HG03108 (cell line): ENCODE results near the gene PICALM.
"Not testable (repeated sequence)": the region's sequence is repeated elsewhere in the genome, so short reads cannot be mapped to it uniquely, and the experiment has no call there.

Experiments used
- ATAC-seq: cut with Tn5 transposase; IDR thresholded peaks from one replicate; pipeline ENCODE4 v1.9.1; 2021; ENCODE audit warnings: moderate library complexity; ENCODE audit not compliant: unreplicated experiment

PICALM gene

DNA sequence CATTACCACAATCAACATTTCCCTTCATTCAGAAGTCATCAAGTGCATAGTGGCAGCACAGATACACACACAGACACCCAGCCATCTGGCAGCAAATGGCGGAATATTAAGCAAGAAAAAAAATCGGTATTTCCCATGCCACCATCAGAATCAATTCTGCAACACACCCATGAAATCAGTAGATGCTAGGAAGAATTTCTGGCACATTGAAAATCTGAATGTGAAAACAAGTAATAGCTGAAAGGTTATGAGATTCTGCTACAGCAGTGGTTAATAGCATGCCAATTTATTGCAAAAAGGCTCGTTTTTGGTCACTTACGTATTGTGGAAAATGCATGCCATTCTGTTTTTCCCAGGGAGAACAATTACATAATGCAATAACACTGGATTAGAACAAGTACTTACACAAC is 91.1 kb downstream of the PICALM start:
- ATAC-seq = no peak

DNA sequence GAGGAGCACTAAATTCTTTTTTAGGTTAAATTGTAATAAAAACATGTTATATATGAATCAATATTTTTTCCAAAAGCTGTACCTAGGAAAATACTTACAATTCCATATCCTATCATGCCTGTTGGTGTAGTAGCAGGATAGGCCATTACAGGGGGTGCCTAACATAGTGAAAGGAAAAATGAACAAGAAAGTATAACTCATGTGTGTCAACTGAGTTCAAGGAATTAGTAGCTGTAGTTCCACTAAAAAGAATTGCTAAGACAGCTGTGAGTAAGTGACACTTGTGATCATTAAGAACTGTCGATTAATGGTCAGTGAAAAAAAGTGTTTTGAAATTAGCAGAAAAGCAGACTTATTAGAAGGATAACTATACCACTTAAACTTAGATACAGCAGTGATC is 92.4 kb downstream of the PICALM start:
- ATAC-seq = no peak

- ATAC-seq = no peak
Observed at GRCh38 chr11:85974122-85974521, 94.8 kb downstream of the PICALM start.

DNA sequence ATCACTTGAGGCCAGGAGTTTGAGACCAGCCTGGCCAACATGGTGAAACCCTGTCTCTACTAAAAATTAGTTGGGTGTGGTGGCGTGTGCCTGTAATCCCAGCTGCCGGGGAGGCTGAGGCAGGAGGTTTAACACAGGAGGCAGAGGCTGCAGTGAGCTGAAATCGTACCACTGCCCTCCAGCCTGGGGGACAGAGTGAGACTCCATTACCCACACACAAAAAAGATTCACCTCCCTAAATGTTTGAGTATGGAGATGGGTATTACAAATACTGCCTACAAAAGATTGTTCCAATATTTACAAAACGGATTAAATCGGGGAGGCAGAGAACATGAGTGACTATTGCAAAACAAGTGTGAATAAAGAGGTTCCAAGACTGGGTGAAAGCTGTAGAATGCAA is 98.3 kb downstream of the PICALM start:
- no peak for ATAC-seq

DNA sequence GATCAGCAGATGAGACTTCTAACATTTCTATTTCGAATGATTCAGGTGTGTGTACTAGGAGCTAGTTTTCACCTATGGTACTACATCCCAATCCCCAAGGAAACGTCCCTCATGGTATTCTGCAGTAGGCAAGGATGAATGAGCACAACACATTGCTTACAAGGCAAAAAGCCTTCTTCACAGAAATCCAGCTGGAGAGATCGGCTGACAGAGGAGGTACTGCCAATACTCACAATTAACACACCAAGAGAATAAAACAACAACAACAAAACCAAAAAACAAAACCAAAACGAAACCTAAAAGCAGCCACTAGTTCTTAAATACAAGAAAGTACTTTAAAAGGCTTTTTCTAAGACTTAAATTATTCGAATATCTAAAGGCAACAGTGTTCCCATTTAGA is 101.4 kb downstream of the PICALM start:
- ATAC-seq = no peak

DNA sequence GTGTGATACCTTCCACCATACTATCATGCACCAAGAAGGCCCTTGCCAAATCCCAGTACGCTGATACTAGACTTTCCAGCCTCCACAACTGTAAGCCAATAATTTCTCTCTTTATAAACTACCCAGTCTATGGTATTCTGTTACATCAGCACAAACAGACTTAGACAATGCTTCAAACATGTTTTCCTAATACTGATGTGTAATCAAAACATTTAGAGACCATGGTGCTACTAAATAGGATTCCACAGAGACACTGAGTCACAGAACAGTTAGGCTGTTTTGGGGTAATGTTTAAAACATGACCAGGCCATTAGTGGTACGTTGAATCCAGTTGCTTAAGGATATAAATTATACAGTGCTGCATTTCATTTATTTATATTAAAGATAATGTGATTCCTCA is 103.7 kb downstream of the PICALM start:
- ATAC-seq = no peak

DNA sequence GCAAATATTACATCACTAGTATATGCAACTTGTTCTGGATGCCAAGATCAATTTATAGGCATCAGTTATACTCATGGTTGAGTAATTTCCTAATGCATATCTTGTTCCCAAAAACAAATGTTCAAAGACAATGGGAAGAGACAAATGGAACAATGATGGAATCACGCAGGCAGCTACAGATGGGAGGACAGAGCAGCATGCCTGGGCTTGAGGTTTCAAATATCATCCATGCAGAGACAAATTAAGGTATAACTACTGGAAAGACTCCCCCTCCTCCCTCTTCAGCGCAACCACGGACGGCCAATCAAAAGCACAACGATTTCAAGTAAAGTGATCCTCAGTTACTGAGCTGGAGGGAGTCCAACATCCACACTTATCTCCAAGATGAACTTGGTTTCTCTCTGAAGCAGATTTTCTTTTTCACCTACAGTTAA is 106.9 kb downstream of the PICALM start:
- no peak for ATAC-seq

GRCh38 chr11:85961130-85961529 is 107.8 kb downstream of the PICALM start:
- ATAC-seq = no peak

DNA sequence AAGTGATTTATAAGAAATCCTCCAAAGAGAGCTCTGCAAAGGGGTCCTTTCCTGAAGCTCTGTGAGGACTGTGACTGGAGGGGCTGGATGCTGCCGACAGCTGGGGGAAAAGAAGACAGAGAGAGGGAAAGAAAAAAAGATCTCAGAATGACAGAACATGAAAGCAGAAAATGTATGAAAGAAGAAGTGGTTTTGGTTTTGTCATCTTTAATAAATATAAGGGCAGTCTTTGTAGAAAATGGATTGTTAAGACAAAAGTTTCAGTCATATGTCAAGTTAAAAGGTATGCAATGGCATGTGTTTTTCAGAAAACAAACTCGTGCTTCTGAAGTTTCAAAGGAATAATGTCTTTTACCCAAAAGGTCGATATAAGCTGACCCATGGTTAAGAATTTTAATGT is 108.2 kb downstream of the PICALM start:
- no peak for ATAC-seq

DNA sequence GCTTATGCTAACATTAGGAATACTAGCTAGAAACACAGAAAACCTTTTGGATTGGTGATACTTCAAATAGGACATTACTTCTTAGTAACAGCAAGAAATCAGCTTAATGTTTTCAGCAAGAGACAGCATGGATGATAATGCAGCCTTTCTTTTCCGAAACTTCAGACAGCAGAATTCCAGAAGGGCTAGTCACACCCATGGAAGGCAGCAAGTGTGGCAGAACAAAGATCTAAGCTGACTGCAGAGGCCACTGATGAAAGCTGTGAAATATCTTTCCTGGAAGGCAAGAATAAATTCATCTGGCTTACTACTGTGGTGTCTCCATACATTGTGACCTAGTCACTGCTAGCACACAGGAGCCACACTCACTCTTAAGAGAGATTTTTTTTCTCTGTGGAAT is 113.4 kb downstream of the PICALM start:
- ATAC-seq = no peak

- no peak for ATAC-seq
Observed at GRCh38 chr11:85953491-85954143, 115.3 kb downstream of the PICALM start.

GRCh38 chr11:85952108-85952485 is 116.8 kb downstream of the PICALM start:
- not testable (repeated sequence) for ATAC-seq

DNA sequence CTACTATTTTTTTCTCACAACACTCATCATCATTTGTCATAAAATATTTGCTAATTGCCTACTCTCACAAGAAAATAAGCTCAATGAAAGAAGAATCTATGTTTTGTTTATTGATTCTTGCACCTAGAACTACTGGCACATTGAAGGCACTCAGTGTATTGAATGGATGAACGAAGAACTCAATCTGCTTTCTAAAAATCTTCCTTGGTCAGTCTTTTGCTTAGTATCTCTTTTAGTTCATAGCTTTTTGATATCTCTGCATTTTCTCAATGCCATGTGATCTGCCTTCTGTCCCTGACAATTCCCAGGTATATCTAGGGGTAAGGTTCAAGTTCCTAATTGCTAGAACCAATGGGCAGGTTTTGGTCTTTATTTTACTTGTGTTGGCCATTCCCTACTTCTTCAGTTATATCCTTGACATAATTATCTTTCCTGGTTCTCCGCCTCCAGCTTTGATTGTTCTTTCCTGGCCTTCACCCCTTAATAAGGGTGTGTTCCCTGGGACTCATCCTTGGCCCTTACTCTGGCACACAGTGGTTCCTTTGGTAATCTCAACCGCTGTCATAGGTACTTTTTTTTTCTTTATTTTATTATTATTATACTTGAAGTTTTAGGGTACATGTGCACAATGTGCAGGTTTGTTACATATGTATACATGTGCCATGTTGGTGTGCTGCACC is 117.3 kb downstream of the PICALM start:
- ATAC-seq = no peak

DNA sequence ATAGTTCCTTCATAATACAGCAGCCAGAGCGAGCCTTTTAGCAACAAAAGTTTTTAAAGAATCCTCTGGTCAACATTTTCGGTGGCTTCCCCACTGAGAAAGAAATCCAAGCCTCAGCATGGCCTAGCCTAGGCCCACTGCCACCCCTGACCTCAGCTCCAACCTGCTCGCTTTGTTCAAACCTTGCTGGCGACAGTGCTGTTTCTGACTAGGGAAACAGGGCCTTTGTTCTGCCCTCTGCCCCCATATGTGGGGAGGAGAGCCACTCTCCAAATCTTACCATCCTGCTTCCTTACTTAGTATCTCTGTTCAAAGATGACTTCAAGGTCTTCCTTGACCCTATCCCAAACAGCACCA is 117.9 kb downstream of the PICALM start:
- ATAC-seq = no peak

GRCh38 chr11:85950317-85951048 is 118.4 kb downstream of the PICALM start:
- ATAC-seq = no peak

DNA sequence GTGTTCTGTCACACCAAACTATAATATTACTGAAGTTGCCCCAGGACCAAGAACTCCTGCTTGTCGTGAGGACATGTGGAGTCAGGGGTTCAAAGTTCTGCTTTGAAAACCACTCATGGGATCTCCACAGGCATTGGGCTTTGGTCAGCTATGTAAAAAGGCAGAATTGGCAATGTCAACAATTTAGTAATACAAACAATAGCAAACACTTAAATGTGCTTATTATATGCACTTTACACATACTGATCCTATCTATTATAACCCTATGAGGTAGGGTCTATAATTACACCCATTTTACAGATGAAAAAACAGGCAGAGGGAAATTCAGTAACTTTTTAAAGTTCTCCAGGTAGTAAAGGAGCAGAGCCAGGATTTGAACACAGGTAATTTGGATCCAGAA is 119.1 kb downstream of the PICALM start:
- ATAC-seq = no peak

- ATAC-seq = peak; percentile 35
Observed at GRCh38 chr11:85948884-85949283, 120.0 kb downstream of the PICALM start.

DNA sequence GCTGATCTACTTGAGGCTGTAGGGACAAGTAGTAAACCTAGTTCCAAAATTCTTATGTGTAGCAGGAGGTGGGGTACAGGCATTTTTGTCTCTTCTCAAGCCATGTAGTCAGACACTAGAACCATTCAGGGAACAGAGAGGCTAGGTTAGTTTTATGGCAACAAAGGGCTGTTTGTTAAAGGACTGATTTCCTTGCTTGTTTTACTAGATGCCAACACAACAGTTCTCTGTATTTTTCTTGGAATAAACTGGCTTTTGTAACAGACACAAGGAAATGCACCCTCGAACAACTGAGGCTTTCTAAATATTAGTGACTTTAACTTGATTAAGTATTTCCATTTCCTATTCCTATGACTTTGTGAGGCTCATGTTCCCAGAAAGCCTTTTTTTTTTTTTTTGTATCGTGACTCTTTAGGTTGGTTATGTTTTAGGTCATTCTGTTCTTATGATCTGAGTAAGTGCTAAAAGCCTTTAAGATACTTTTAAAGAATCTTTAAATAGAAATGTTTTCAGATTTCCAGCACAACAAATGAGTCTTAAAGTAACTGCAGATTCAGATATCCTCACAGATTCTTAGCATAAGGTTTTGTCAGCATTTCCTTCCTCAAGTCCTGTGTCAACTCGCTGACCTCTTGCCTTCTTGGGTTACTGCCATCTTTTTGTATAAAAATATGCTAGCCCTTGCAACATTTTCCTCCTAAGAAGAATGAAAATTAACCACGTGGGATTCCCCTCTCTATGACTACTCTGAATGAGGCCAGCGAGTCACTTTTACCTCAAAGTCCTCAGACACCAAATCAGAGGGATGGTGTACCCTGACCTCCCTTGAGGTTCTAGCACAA is 121.2 kb downstream of the PICALM start:
- ATAC-seq = peak; percentile 48

- no peak for ATAC-seq
Observed at GRCh38 chr11:85946221-85946620, 122.7 kb downstream of the PICALM start.

DNA sequence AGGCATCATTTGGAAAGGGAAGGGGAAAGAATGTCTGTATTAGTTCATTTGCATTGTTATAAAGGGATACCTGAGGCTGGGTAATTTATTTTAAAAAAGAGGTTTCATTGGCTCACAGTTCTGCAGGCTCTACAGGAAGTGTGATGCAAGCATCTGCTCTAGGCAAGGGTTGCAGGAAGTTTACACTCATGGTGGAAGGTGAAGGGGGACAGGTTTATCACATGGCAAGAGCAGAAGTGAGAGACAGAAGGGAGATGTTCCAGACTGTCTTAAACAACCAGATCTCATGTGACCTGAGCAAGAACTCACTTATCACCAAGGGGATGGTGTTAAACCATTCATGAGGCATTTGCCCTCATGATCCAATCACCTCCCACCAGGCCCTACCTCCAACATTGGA is 123.1 kb downstream of the PICALM start:
- ATAC-seq = no peak

DNA sequence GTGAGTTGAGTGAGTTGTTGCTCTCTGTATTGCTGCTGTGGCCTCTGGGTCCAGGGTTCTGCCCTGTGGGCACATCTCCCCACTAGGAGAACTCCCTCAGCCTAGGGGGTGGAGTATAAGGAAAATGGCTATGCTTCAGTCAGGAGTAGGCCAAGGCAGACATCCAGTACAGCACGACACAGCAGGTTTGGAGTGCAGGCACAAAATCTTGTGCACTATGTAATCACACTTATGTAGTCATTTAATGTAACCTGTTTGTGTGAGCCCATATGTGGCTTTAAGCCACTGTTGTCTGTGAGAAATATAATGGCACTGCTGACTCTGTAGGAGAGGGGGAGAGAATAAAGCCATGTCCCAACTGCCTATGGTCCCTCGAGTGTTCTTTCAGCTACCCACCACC is 123.6 kb downstream of the PICALM start:
- ATAC-seq = no peak
